22Rv1 (cell line): ENCODE data around the gene SIX5.

ENCODE experiments used
- ZFX ChIP-seq: fragments of 450-650 bp; IDR thresholded peaks from 2 replicates; pipeline ENCODE4 v1.6.1; 2017; ENCODE audit warnings: antibody characterized with exemption, borderline replicate concordance
- TF ChIP-seq, protein P1 (sequence below): fragments of 450-650 bp; IDR thresholded peaks from 2 replicates; pipeline ENCODE4 v1.5.1; 2017; ENCODE audit warnings: mild to moderate bottlenecking

GRCh38 chr19:45814166-45814780 lies 45.2 kb upstream of the SIX5 start:
- TF ChIP-seq, protein P1, sequence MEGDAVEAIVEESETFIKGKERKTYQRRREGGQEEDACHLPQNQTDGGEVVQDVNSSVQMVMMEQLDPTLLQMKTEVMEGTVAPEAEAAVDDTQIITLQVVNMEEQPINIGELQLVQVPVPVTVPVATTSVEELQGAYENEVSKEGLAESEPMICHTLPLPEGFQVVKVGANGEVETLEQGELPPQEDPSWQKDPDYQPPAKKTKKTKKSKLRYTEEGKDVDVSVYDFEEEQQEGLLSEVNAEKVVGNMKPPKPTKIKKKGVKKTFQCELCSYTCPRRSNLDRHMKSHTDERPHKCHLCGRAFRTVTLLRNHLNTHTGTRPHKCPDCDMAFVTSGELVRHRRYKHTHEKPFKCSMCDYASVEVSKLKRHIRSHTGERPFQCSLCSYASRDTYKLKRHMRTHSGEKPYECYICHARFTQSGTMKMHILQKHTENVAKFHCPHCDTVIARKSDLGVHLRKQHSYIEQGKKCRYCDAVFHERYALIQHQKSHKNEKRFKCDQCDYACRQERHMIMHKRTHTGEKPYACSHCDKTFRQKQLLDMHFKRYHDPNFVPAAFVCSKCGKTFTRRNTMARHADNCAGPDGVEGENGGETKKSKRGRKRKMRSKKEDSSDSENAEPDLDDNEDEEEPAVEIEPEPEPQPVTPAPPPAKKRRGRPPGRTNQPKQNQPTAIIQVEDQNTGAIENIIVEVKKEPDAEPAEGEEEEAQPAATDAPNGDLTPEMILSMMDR = no peak
- no peak for TF ChIP-seq ZFX
